VCaP (cell line): ENCODE measurements around the gene RARS1.

Experiments
- H3K27ac ChIP-seq: fragments of 450-650 bp; 2 replicates; pipeline ENCODE4 v1.5.1; 2017
- TF ChIP-seq, protein P1 (sequence below): fragments of 450-650 bp; conservative IDR thresholded peaks from 2 replicates; pipeline ENCODE4 v1.5.1; 2017; ENCODE audit warnings: mild to moderate bottlenecking, moderate library complexity

The RARS1 gene

DNA sequence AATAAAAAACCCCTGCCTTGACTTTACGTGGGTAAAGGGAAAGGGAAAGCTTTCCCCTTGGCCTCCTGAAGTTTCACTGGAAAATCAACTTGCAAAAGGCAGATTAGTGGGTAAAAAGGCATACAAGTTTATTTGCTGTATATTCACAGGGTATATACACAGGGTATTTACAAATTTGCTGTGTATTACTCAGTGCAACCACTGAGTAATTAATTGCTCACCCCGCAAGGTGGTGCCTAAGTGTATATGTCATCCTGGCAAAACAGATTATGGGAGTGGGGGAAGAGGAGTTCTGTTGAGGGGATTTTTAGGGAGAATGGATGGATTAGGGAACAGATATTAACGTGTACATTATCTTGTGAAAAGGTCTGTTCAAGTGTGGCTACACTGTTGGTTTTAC, 7.1 kb upstream of the RARS1 start:
- no peak overlapping the region for H3K27ac ChIP-seq
- TF ChIP-seq, protein P1, sequence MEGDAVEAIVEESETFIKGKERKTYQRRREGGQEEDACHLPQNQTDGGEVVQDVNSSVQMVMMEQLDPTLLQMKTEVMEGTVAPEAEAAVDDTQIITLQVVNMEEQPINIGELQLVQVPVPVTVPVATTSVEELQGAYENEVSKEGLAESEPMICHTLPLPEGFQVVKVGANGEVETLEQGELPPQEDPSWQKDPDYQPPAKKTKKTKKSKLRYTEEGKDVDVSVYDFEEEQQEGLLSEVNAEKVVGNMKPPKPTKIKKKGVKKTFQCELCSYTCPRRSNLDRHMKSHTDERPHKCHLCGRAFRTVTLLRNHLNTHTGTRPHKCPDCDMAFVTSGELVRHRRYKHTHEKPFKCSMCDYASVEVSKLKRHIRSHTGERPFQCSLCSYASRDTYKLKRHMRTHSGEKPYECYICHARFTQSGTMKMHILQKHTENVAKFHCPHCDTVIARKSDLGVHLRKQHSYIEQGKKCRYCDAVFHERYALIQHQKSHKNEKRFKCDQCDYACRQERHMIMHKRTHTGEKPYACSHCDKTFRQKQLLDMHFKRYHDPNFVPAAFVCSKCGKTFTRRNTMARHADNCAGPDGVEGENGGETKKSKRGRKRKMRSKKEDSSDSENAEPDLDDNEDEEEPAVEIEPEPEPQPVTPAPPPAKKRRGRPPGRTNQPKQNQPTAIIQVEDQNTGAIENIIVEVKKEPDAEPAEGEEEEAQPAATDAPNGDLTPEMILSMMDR = no peak

DNA sequence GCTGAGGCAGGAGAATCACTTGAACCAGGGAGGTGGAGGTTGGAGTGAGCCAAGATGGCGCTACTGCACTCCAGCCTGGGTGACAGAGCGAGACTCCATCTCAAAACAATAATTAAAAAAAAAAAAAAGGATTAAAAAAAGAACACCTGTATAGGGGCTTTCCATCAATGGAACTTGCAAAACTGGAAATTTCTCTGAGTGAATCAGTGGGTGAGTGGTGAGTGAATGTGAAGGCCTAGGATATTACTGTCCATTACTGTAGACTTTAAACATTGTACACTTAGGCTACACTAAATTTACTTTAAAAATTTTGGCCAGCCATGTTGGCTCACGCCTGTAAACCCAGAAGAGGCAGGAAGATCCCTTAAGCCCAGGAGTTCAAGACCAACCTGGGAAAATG, 5.7 kb upstream of the RARS1 start:
- TF ChIP-seq, protein P1 = no peak
- no peak overlapping the region for H3K27ac ChIP-seq

DNA sequence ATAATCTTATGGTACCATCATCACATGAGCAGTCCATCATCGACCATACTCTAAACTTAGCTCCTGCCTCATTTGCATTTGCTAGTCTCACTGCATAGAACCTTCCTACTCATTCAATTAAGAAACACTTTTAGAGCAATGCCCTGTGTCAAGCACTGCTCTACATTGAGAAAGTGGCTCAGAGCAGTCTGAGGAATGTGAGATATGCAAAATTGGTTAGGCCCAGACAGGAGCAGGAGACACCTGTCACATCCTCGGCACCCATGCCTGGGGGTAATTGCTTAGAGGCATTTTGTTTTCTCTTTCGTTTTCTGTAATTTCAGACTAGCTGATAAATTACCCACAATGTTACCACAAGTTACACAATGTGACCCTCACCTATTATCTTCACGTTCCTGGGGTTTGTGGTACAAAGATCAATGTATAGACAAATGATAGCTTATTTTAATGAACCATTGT, 4.9 kb upstream of the RARS1 start:
- H3K27ac ChIP-seq = no peak overlapping the region
- TF ChIP-seq, protein P1 = no peak

DNA sequence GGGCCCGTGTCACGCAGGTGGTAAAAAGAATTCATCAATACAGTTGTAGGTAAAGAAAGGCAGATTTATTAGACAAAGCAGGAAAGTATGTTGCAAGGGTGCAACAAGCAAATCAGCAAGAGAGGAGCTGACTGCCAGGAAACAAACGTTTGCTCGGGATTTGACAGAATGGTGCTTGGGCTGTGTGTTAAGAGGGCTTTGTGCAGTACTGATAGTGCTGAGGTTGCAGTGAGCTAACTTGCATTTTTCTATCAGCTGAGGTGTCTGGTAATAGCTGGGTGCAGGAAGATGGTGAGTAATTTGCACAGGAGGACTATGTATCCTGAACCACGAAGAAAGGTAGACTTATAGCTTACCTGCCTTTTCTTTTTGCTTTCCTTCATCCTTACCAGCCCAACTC, 3.9 kb upstream of the RARS1 start:
- no peak overlapping the region for H3K27ac ChIP-seq
- TF ChIP-seq, protein P1 = no peak

DNA sequence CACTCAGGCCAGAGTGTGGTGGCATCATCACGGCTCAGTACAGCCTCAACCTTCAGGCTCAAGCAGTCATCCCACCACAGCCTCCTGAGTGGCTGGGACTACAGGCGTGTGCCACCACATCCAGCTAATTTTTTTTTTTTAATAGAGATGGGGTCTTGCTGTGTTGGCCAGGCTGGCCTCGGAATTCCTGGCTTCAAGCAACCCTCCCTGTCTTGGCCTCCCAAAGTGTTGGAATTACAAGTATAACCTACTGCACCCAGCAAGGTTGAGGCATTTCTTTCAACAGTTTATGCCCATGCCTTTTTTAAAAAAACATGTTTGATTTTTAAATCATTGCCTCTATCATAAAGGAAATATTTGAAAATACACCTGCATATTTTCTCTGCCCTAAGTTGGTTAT, 2.8 kb downstream of the RARS1 start:
- TF ChIP-seq, protein P1 = no peak
- H3K27ac ChIP-seq = no peak overlapping the region

DNA sequence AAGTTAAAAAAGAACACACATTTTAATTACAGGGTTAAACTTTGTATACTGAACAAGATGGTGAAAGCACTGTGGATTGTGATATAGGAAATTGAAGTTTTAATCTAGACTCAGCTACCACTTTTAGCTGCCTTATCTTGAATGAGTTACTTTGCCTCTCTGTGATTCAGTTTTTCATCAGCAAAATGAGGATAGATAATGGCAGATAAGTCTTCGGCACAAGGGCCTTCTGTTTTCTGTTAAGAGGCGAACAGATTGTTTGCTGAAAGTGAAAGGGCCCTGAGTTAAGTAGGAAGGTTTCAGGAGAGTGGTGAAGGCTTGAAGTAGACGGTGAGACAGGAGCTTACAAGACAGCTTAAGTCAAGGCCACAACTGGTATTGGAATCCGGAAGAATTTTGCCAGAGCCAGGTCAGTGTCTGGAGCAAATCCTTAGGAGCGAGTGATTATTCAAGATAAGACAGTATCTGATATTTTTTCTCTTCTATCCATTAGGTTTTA, 7.8 kb downstream of the RARS1 start:
- TF ChIP-seq, protein P1 = no peak
- no peak overlapping the region for H3K27ac ChIP-seq

DNA sequence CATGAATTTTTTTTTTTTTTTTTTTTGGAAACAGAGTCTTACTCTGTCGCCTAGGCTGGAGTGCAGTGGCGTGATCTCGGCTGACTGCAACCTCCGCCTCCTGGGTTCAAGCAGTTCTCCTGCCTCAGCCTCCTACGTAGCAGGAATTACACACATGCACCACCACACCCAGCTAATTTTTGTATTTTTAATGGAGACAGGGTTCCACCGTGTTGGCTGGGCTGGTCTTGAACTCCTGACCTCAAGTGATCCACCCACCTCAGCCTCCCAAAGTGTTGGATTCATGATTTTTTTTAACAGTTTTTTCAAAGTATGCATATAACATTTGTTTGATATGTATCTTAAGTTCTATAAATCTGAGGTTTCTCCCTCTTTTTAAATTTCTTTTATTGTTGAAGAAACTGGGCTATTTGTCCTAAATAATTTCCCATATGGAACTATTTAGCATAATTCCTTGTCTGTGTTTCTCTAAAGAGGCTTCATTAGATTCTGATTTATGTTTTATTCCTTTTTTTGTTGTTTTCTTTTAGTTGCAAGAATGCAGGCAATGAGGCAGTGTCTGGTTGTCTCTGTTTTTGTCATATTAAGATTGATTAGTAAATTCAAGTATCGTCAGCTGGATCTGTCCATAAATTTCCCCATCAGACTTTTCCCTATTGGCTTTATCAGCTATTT, 16.4 kb downstream of the RARS1 start:
- no peak overlapping the region for H3K27ac ChIP-seq
- TF ChIP-seq, protein P1 = no peak
